ENCODE data around the gene DCC.

Gene DCC

DNA sequence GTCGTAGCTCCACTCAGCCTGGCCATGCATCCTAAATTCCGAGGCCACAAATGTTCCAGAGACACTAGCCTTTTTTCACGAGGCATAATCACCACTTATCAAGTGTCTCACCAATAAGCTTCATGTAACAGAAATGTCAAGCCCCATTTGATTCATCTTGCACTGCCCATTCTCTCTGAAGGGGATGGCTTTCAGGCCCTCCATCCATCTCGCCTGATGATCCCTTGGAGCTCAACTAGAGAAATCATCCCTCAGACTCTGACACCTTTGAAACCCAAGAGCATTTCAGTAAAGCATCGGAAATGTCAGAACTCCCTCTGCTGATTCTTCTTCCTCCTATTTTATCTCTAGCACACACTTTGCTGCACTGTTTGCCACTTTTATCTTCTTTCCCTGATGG, 91.7 kb downstream of the DCC start:
- DNase-seq: no peak

GRCh38 chr18:52433797-52434196, 93.8 kb downstream of the DCC start:
- no peak for DNase-seq

DNA sequence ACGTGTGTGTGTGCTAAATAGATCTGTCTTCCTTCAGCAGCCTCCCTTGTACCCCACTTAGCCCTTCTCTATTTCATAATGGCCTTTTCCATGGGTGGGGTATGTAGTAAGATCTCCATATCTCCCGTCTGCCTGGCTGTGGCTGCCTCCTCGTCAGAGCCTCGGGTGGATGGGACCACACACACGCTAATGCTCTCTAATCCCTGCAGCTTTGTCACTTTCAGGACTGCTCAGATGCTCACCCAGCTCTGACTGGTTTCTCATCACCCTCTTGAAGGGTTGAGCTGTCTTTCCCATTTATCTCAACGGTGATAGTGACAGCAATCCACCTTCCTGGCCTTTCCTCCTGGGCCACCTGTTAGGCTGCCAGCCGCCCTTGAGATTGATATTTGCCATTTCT, 95.3 kb downstream of the DCC start:
- DNase-seq: no peak

DNA sequence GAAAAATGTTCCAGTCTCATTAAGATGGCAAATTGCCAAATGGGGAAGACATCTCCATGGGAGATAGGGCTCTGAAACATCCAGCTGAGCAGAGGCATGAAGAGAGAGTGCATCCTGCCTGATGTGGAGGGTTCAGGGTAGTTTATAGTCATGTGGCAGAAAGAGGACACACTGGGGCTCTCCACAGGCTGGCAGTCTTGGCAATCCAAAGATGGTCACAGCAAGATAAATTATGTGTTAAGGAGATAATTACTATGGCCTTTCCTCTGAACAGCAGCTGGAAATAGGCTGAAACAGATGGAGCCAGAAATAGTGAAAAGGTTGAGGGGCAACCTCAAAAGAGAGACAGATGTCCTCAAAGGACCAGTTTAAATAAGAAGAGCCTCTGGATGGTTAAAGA, 97.2 kb downstream of the DCC start:
- DNase-seq: no peak

DNA sequence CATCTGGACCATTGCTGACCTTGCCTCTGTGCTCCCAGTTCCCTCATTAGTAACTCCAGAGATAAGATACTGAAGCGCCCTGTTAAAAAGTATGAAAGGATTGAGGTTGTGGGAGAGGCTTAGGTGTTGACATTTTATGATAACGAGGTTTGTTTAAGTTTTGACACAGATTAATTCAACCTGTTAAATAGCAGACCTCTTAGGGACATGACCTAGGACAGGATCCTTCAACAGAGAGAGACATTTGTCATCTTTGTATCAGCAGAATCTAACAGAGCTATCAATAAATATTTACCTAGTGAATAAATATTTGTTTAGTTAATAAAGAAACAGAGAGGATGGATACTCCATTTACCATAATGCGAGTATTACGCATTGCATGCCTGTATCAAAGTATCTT, 99.5 kb downstream of the DCC start:
- no peak for DNase-seq

- DNase-seq: no peak
These were observed 101.8 kb downstream of the DCC start for GRCh38 chr18:52441794-52442193.

GRCh38 chr18:52442686-52443085, 102.7 kb downstream of the DCC start:
- DNase-seq: no peak

DNA sequence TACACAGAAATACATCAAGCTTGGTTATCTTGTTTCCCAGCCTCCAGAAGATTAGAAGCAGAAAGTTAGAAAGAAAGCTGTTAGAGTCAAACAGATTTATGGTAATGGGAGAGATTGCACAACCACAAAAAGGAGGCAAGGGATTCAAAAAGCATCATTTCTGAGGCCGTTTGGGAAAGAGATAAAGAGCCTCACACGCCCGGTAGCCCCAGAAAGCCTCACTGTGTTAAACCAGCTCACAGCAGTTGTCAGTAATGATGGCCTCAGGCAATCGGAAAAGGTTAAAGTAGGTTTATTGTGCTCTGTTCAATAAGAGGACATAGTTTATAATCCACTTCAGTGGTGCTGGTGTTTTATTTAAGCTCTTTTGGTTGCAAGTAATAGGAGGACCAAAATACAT, 111.3 kb downstream of the DCC start:
- no peak for DNase-seq

- no peak for DNase-seq
These were observed 111.9 kb downstream of the DCC start for GRCh38 chr18:52451851-52452250.

DNA sequence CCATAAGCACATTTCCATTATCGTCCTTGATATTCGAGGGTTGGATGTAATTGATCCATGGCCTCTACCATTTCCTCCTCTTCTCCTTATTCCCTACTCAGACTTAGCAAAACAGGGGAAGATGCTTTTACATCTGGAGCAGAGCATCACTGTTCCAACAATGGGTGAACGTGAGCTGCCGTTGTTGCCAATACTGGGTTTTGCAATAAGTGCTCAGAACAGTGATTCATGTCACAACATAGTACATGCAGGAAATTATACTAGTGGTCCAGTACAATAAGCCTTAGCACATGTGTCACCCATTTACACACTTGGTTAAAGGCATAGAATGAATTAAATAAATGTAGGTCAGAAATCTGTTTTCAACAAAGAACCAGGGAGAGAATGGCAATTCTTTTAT, 112.4 kb downstream of the DCC start:
- no peak for DNase-seq

DNA sequence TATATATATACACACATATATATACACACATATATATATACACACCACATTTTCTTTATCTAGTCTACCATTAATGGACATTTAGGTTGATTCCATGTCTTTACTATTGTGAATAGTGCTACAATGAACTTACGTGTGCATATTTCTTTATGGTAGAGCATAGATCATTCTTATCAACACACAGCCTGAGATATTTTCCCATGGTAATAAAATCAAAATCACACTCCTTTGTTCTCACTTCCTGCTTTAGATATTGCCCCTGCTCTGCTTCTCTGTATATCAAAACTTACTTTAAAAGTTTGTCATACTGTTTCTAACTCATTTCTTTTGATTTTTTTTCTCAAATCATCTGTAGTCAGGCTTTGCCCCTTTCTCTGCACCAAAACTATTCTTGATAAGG, 119.9 kb downstream of the DCC start:
- DNase-seq: no peak

DNA sequence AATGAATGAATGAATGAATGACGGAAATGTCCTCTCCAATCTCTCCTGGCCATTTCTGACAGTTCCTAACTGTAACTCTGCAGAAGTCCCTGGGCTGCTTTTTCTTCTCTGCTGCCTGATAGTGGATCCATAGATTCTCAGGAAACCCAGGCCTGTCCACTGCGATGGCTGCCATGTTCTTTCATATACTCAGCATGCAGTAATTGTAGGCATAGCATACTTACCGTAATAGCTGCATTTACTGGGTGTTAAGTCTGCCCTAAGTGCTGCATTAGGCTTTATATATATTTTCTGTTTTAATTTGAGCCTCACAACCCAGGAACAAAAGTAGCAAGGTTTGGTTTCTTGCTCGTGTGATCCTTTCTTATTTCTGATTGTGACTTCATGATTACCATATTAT, 122.9 kb downstream of the DCC start:
- DNase-seq: no peak

- DNase-seq: no peak
These were observed 125.4 kb downstream of the DCC start for GRCh38 chr18:52465391-52465790.

GRCh38 chr18:52468496-52468895, 128.5 kb downstream of the DCC start:
- no peak for DNase-seq

DNA sequence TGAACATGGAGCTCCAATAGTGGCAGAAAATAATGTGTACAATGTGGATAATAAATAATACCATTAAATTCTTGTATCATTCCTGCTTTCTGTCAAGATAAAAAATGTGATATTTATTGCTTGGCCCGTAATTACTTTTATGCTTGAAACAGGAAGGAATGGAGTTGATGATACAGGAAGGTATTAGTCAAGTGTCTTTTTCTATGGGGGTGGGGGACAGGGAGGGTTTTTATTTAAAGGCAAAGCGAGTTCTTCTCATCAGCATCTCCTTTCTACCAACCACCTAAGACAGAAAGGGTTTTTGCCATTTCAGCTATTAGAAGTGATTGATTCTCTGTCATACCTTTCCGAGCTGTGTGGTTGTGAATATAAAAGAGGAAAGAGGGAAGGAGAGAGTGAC, 135.3 kb downstream of the DCC start:
- no peak for DNase-seq

- no peak for DNase-seq
These were observed 141.1 kb downstream of the DCC start for GRCh38 chr18:52481116-52481515.

DNA sequence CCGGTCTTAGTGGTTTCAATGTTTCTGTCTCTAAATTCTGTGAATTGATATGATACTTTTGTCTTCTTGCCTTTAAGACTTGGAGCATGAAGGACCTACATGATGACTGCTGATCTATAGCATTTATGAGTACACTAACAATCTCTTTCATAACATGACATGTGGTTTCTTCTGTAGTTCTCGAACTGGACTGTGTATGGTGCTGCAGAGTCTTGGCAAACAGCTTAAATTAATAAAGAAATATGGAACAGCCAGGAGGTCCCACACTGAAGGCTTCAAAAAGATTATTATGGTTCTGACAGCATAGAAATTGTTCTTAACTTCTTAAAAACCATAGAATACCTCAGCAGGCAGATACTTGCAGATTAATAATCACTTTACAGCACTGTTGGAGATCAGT, 145.0 kb downstream of the DCC start:
- DNase-seq: no peak

GRCh38 chr18:52486052-52486451, 146.1 kb downstream of the DCC start:
- DNase-seq: no peak

GRCh38 chr18:52489396-52490306, 149.7 kb downstream of the DCC start:
- DNase-seq: no peak

DNA sequence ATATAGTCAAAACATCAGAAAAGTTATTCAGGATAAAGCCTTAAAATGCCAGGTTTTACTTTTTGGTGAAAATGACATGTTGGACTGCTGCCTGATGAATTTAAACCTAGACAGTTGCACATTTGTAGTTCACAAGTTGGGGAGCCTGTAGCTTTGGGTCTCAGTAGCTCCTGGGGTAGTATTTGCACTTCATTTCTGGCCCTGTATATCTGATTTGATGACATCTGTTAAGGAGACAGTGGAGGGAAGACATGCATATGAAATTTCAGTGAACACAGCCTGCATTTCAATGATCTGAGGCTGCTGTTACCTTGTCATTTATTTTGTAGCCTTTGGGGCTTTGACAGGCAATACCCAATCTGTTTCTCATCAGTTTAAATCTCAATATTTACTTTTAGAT, 156.4 kb downstream of the DCC start:
- no peak for DNase-seq

- DNase-seq: no peak
These were observed 159.0 kb downstream of the DCC start for GRCh38 chr18:52499016-52499415.

DNA sequence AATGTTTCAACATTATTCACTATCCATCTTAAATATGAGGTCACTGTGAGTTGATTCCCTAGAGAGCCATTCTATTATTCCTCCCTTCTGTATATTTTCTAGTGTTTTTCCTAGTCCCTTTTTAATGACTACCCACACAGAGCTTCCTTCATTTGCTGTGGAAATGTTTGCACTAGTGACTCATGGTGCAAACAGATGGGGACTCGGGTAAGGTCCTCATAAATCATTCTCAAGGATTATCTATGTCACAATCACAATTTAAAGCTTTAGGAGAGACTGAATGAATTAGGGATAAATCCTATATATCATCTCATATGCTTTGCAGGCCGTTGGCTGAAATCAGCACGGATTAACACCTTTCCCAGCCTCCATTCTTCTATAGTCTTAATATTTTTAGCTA, 159.6 kb downstream of the DCC start:
- no peak for DNase-seq

DNA sequence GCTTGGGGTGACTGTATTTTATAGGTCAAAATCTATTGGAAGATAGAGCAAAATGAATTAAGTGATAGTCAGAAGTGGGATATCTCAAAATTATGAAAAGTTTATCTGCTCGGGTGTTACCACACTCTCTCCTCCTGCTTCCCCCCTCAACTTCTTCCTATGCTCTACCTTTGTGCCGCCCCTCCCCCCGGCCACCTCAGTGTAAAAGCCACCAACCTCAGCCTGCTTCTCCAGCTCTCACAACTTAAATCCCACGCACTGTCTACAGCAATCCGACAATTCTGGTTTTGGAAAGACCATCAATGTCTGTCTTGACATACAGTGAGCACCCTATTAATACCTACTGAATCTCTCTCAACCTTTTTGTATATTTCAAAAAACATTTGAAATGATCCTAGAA, 164.6 kb downstream of the DCC start:
- no peak for DNase-seq

DNA sequence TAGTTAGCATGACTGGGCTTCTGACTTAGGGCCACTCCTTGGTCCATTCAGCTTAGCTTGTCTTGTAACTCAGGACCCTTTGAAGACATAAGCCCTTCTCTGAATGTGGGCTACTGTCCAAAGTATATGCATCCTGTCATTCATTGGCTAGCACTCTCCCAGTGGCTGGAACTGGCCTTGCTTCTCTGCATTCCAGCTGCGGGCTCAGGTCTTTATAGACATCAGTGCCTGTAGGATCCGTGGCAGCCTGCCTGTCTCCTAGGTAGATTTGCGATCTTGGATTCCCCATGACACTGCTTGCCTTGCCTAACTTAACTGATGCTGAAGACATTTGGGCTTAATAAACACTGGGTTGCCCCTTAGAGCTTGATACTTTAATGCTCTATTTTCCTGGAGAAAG, 170.1 kb downstream of the DCC start:
- DNase-seq: no peak

DNA sequence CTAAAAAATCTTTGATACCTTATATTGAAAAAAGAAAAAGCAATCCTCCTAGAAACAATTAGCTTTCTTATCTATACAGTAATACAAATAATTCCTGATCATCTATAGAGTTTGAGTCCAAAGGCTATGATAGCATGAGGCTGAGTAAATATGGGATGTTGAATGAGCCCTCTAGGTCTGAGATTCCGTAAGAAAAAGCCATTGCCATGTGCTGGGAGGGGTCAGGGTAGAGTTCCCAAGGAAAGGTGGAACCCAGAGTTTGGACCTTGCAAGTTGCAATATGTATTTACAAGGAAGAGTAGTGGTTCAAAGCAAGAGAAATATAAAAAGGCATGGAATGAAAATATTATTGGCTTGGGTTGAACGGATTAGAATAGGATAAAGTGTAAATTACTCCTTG, 178.1 kb downstream of the DCC start:
- no peak for DNase-seq
